IMR-90 (cell line): ENCODE data around the gene PPP1R12B. TPM values are rescaled to one million over a fixed set of nuclear protein-coding genes. Genes with fewer than 3 reads are reported as not detected.

Experiments
- ATAC-seq: fragments of 200-7000 bp; cut with Tn5 transposase; 2 replicates; pipeline ENCODE4 v1.9.1; 2020; ENCODE audit warnings: low read depth, mild to moderate bottlenecking, moderate library complexity
- BruUV-seq: library from RNA; stranded (reverse); fragments of 400-500 nt; replicated peaks from 2 replicates; lab custom pipeline; 2021; lab: Mats Ljungman, UMichigan
- CTCF ChIA-PET: fragments of 300-600 bp; formaldehyde crosslinking; extraction: SDS; loops from one replicate; lab custom pipeline; 2021; ENCODE audit warnings: antibody characterized with exemption; lab: Yijun Ruan, JAX
- POLR2A ChIA-PET: fragments of 300-600 bp; sonication (Branson Sonifier 250); formaldehyde crosslinking; loops from one replicate; lab custom pipeline; 2022; ENCODE audit warnings: antibody characterized with exemption; ENCODE audit not compliant: unreplicated experiment; lab: Charles Lee
- DNase-seq: peaks from one replicate; pipeline ENCODE4 v3.0.0; 2013
- H2AFZ ChIP-seq: replicated peaks from 2 replicates; pipeline ENCODE3; 2013; ENCODE audit warnings: low read length, mild to moderate bottlenecking; ENCODE audit not compliant: poor library complexity
- H2AK5ac ChIP-seq: 2 replicates; pipeline ENCODE4 v1.6.1; 2013; ENCODE audit warnings: low read depth, low read length, inconsistent platforms
- H2AK9ac ChIP-seq: replicated peaks from 2 replicates; pipeline ENCODE3; 2013; ENCODE audit warnings: mild to moderate bottlenecking, low read depth, low read length, moderate library complexity; ENCODE audit not compliant: poor library complexity
- H2BK120ac ChIP-seq: 2 replicates; pipeline ENCODE4 v1.6.1; 2013; ENCODE audit warnings: low read depth, low read length, inconsistent platforms
- H2BK15ac ChIP-seq: 3 replicates; pipeline ENCODE4 v1.6.1; 2013; ENCODE audit warnings: low read depth, low read length, inconsistent platforms
- H2BK20ac ChIP-seq: 2 replicates; pipeline ENCODE4 v1.6.1; 2013; ENCODE audit warnings: low read depth, mild to moderate bottlenecking, inconsistent platforms, low read length, moderate library complexity
- H2BK5ac ChIP-seq: 2 replicates; pipeline ENCODE4 v1.6.1; 2013; ENCODE audit warnings: mild to moderate bottlenecking, low read depth, low read length, inconsistent platforms; ENCODE audit not compliant: poor library complexity, severe bottlenecking
- H3K14ac ChIP-seq: replicated peaks from 2 replicates; pipeline ENCODE4 v1.6.1; 2013; ENCODE audit warnings: low read depth, low read length, inconsistent platforms
- H3K18ac ChIP-seq: 2 replicates; pipeline ENCODE4 v1.6.1; 2013; ENCODE audit warnings: low read depth, low read length, control low read depth
- H3K23ac ChIP-seq: 2 replicates; pipeline ENCODE4 v1.6.1; 2013; ENCODE audit warnings: low read depth, low read length, inconsistent platforms
- H3K27ac ChIP-seq: 2 replicates; pipeline ENCODE4 v1.5.1; 2013; ENCODE audit warnings: mild to moderate bottlenecking, control low read depth, low read length; ENCODE audit not compliant: insufficient read depth
- H3K27me3 ChIP-seq: 2 replicates; pipeline ENCODE4 v1.6.1; 2013; ENCODE audit warnings: low read length; ENCODE audit not compliant: control insufficient read depth, insufficient read depth
- H3K36me3 ChIP-seq: 2 replicates; pipeline ENCODE4 v1.6.1; 2013; ENCODE audit warnings: low read length, mixed read lengths; ENCODE audit not compliant: control insufficient read depth, insufficient read depth
- H3K4ac ChIP-seq: 2 replicates; pipeline ENCODE4 v1.6.1; 2013; ENCODE audit warnings: low read depth, low read length, inconsistent platforms
- H3K4me1 ChIP-seq: 2 replicates; pipeline ENCODE4 v1.6.1; 2013; ENCODE audit warnings: low read length, mixed read lengths; ENCODE audit not compliant: control insufficient read depth, insufficient read depth
- H3K4me2 ChIP-seq: 2 replicates; pipeline ENCODE4 v1.6.1; 2013; ENCODE audit warnings: low read depth, mild to moderate bottlenecking, control low read depth, low read length, moderate library complexity
- H3K4me3 ChIP-seq: 2 replicates; pipeline ENCODE4 v1.5.1; 2013; ENCODE audit warnings: low read depth, mild to moderate bottlenecking, control low read depth, low read length, moderate library complexity; ENCODE audit not compliant: insufficient read depth
- H3K56ac ChIP-seq: 2 replicates; pipeline ENCODE4 v1.6.1; 2013; ENCODE audit warnings: low read length, inconsistent platforms; ENCODE audit not compliant: insufficient read depth; ENCODE audit errors: extremely low read depth
- H3K79me1 ChIP-seq, 2 experiments: 2 replicates each; pipeline ENCODE4 v1.6.1; 2013; ENCODE audit warnings: low read length in 2 of 2, inconsistent platforms in 1 of 2, low read depth in 1 of 2
- H3K9ac ChIP-seq: 2 replicates; pipeline ENCODE4 v1.6.1; 2013; ENCODE audit warnings: low read depth, low read length, control low read depth
- H3K9me1 ChIP-seq: 2 replicates; pipeline ENCODE4 v1.6.1; 2013; ENCODE audit warnings: low read length, inconsistent platforms; ENCODE audit not compliant: insufficient read depth
- H3K9me3 ChIP-seq: 2 replicates; pipeline ENCODE4 v1.6.1; 2013; ENCODE audit warnings: low read length; ENCODE audit not compliant: control insufficient read depth, insufficient read depth
- H4K20me1 ChIP-seq: 2 replicates; pipeline ENCODE4 v1.6.1; 2013; ENCODE audit warnings: low read length, inconsistent platforms; ENCODE audit not compliant: insufficient read depth
- H4K5ac ChIP-seq: 2 replicates; pipeline ENCODE4 v1.6.1; 2013; ENCODE audit warnings: mild to moderate bottlenecking, low read depth, low read length, control low read depth
- H4K8ac ChIP-seq, 2 experiments: 2 replicates each; pipeline ENCODE4 v1.6.1; 2013; ENCODE audit warnings: low read depth in 2 of 2, low read length in 2 of 2, control low read depth in 1 of 2, inconsistent platforms in 1 of 2
- H4K91ac ChIP-seq: 2 replicates; pipeline ENCODE4 v1.6.1; 2013; ENCODE audit warnings: low read depth, low read length, inconsistent platforms; ENCODE audit not compliant: insufficient read depth
- BHLHE40 ChIP-seq: fragments of 150-350 bp; IDR thresholded peaks from 2 replicates; pipeline ENCODE4 v1.6.1; 2016; ENCODE audit warnings: mild to moderate bottlenecking, low read depth, low read length
- CEBPB ChIP-seq: IDR thresholded peaks from 2 replicates; pipeline ENCODE4 v1.6.1; 2012; ENCODE audit warnings: low read depth, low read length, improper control_type of control experiment
- CHD1 ChIP-seq: IDR thresholded peaks from 2 replicates; pipeline ENCODE4 v1.6.1; 2012; ENCODE audit warnings: low read depth, low read length, improper control_type of control experiment
- CTCF ChIP-seq: conservative IDR thresholded peaks from 2 replicates; pipeline ENCODE4 v1.5.1; 2012; ENCODE audit warnings: mild to moderate bottlenecking, low read depth, low read length, improper control_type of control experiment
- ELK1 ChIP-seq: fragments of 150-350 bp; IDR thresholded peaks from 2 replicates; pipeline ENCODE4 v1.6.1; 2016; ENCODE audit warnings: low read depth, mild to moderate bottlenecking, low read length, moderate library complexity, borderline replicate concordance
- FOS ChIP-seq: fragments of 150-350 bp; IDR thresholded peaks from 2 replicates; pipeline ENCODE4 v1.6.1; 2016; ENCODE audit warnings: low read depth, low read length
- MAFK ChIP-seq: IDR thresholded peaks from 2 replicates; pipeline ENCODE4 v1.6.1; 2012; ENCODE audit warnings: low read depth, low read length, improper control_type of control experiment
- MAZ ChIP-seq: IDR thresholded peaks from 2 replicates; pipeline ENCODE4 v1.6.1; 2012; ENCODE audit warnings: low read depth, mild to moderate bottlenecking, low read length, improper control_type of control experiment, moderate library complexity, borderline replicate concordance
- MXI1 ChIP-seq: IDR thresholded peaks from 2 replicates; pipeline ENCODE4 v1.6.1; 2012; ENCODE audit warnings: low read depth, mild to moderate bottlenecking, low read length, moderate library complexity, borderline replicate concordance
- NFE2L2 ChIP-seq: fragments of 150-350 bp; IDR thresholded peaks from 2 replicates; pipeline ENCODE4 v1.6.1; 2016; ENCODE audit warnings: low read depth, mild to moderate bottlenecking, low read length
- POLR2A ChIP-seq: IDR thresholded peaks from 2 replicates; pipeline ENCODE4 v1.6.1; 2012; ENCODE audit warnings: mild to moderate bottlenecking, low read depth, low read length
- RAD21 ChIP-seq: IDR thresholded peaks from 2 replicates; pipeline ENCODE4 v1.6.1; 2012; ENCODE audit warnings: low read length, improper control_type of control experiment
- RCOR1 ChIP-seq: IDR thresholded peaks from 2 replicates; pipeline ENCODE4 v1.6.1; 2012; ENCODE audit warnings: mild to moderate bottlenecking, low read length, improper control_type of control experiment; ENCODE audit not compliant: insufficient replicate concordance
- RFX5 ChIP-seq: IDR thresholded peaks from 2 replicates; pipeline ENCODE4 v1.8.0; 2012; ENCODE audit warnings: low read depth, mild to moderate bottlenecking, low read length, moderate library complexity
- USF2 ChIP-seq: fragments of 150-350 bp; IDR thresholded peaks from 2 replicates; pipeline ENCODE4 v1.6.1; 2017; ENCODE audit warnings: mild to moderate bottlenecking, antibody characterized with exemption, low read length, low read depth
- WGBS, 2 experiments: methylation state at CpG; one replicate each; pipeline versions ENCODE4 v1.1.5 to v1.1.7; 2013; ENCODE audit warnings: missing lambda C conversion rate in 2 of 2; ENCODE audit not compliant: insufficient read length in 1 of 2; ENCODE audit errors: extremely low coverage in 2 of 2; 5-methylcytosine and 5-hydroxymethylcytosine counted together
- dilution Hi-C: fragments of 300-500 bp; cut with HindIII; formaldehyde crosslinking; loops from one replicate; pipeline ENCODE4 v1.14.3; 2018; ENCODE audit warnings: low sequenced_read_pairs; ENCODE audit not compliant: unreplicated experiment
- in situ Hi-C: fragments of 300-500 bp; cut with MboI; formaldehyde crosslinking; loops from 3 replicates; pipeline ENCODE4 v1.14.3; 2019; ENCODE audit warnings: low sequenced_read_pairs, inconsistent platforms, mixed read lengths
- intact Hi-C: fragments of 100-400 bp; cut with micrococcal nuclease; formaldehyde crosslinking; loops from 2 replicates; pipeline ENCODE4 v1.10.0; 2022
- polyA plus RNA-seq, 3 experiments: library from polyadenylated mRNA; depleted of rRNA; stranded (reverse); fragments of >200 nt; gene quantifications; 2 replicates each; pipeline ENCODE4 v1.2.3, GENCODE V29; 2012; ENCODE audit warnings: low replicate concordance in 1 of 3
- total RNA-seq: library from RNA; depleted of rRNA; stranded (reverse); fragments of >200 nt; gene quantifications from 2 replicates; pipeline ENCODE4 v1.2.3, GENCODE V29; 2012

Gene PPP1R12B
- total and polyA plus RNA-seq, 2 of the 4 experiments (the other 2 are of a cell fraction), result 8.5 to 12.0 TPM

- Histone ChIP-seq H3K4me1 (no peaks in the 10 kb centered on the region), H2AK5ac (no peak overlapping the region), H3K14ac (no peak overlapping the region), H3K4ac (no peak overlapping the region), H2BK5ac (no peak overlapping the region), H2AFZ (no peak overlapping the region), H3K4me2 (no peak overlapping the region), H3K36me3 (peaks cover 13% of the 10 kb centered on the region; the same call in 1 of the 2 replicates), H3K9me3 (no peaks in the 10 kb centered on the region), H4K5ac (no peak overlapping the region), H4K91ac (no peak overlapping the region), H3K56ac (no peak overlapping the region), H3K79me1 (no peaks in the 10 kb centered on the region; a peak in 1 of 4 replicates), H2BK120ac (no peak overlapping the region), H3K9ac (no peak overlapping the region), H3K27ac (no peak overlapping the region), H4K20me1 (no peaks in the 10 kb centered on the region), H3K9me1 (peaks cover 8% of the 10 kb centered on the region; the same call in 1 of the 2 replicates), H3K18ac (no peak overlapping the region), H3K23ac (no peak overlapping the region), H3K4me3 (no peak overlapping the region), H3K27me3 (no peaks in the 10 kb centered on the region), H2BK15ac (no peak overlapping the region), H2AK9ac (no peak overlapping the region), H2BK20ac (no peak overlapping the region), H4K8ac (no peak overlapping the region)
- ChIA-PET CTCF (no interaction called here), POLR2A (no interaction called here)
- BruUV-seq, result no TSS peak
- DNase-seq (no peak), ATAC-seq (no peak)
- WGBS, 2 experiments, result 99% methylated on average over 18 of the region's 37 CpGs; no CpG with 5 or more reads in 1 of the 2 experiments
- intact Hi-C loops, result loop anchor here (10.0 kb wide), 1 partner anchor 1174 kb away; no protein-coding TSS in a partner anchor
- dilution Hi-C loops, result no loop called here
- in situ Hi-C loops, result no loop called here
- TF ChIP-seq MXI1 (no peak), USF2 (no peak), MAFK (no peak), CTCF (no peak), POLR2A (no peak), ELK1 (no peak), RFX5 (no peak), RAD21 (no peak), FOS (no peak), RCOR1 (no peak), BHLHE40 (no peak), MAZ (no peak), CEBPB (no peak), NFE2L2 (no peak), CHD1 (no peak)
Observed at GRCh38 chr1:202438393-202439174, 90.1 kb downstream of the PPP1R12B start.
